ENCODE measurements around the gene PPIP5K2. TPM values are rescaled to one million over a fixed set of nuclear protein-coding genes. Genes with fewer than 3 reads are reported as not detected.

Gene PPIP5K2
- total RNA-seq, 1 donor from 2014 or later, result 70.8 TPM

GRCh38 chr5:103235891-103236290 lies 115.8 kb downstream of the PPIP5K2 start:
- intact Hi-C loops (cut with micrococcal nuclease), result no loop called here

- intact Hi-C loops (cut with micrococcal nuclease), result no loop called here
Measured at GRCh38 chr5:103237778-103238177, 117.7 kb downstream of the PPIP5K2 start.

- intact Hi-C loops (cut with micrococcal nuclease), result no loop called here
Measured at GRCh38 chr5:103243665-103244064, 123.6 kb downstream of the PPIP5K2 start.

- intact Hi-C loops (cut with micrococcal nuclease), result no loop called here
Measured at GRCh38 chr5:103244398-103244797, 124.3 kb downstream of the PPIP5K2 start.

GRCh38 chr5:103245761-103246160 lies 125.7 kb downstream of the PPIP5K2 start:
- intact Hi-C loops (cut with micrococcal nuclease), result no loop called here

GRCh38 chr5:103247118-103247517 lies 127.0 kb downstream of the PPIP5K2 start:
- intact Hi-C loops (cut with micrococcal nuclease), result no loop called here

- intact Hi-C loops (cut with micrococcal nuclease), result no loop called here
Measured at GRCh38 chr5:103249068-103249467, 129.0 kb downstream of the PPIP5K2 start.

GRCh38 chr5:103254921-103255320 lies 134.8 kb downstream of the PPIP5K2 start:
- intact Hi-C loops (cut with micrococcal nuclease), result no loop called here

- intact Hi-C loops (cut with micrococcal nuclease), result no loop called here
Measured at GRCh38 chr5:103255691-103256090, 135.6 kb downstream of the PPIP5K2 start.

GRCh38 chr5:103256178-103256577 lies 136.1 kb downstream of the PPIP5K2 start:
- intact Hi-C loops (cut with micrococcal nuclease), result no loop called here

- intact Hi-C loops (cut with micrococcal nuclease), result loop anchor here (1.0 to 2.0 kb wide), 4 partner anchors 46 to 504 kb away; partner anchors contain the start of genes GIN1, PAM and PPIP5K2
Measured at GRCh38 chr5:103258368-103258956, 138.4 kb downstream of the PPIP5K2 start, which contains the start of gene MACIR. Gene MACIR, plus strand, starts transcription at chr5:103258763. Its CDS starts 17,157 bp downstream, at chr5:103275920.

GRCh38 chr5:103258957-103259704 lies 139.0 kb downstream of the PPIP5K2 start:
- intact Hi-C loops (cut with micrococcal nuclease), result loop anchor here (1.0 to 2.0 kb wide), 4 partner anchors 46 to 504 kb away; partner anchors contain the start of genes GIN1, PAM and PPIP5K2

GRCh38 chr5:103259705-103260355 lies 139.7 kb downstream of the PPIP5K2 start:
- intact Hi-C loops (cut with micrococcal nuclease), result loop anchor here (2.0 kb wide), 2 partner anchors 47 to 505 kb away; partner anchors contain the start of gene PAM

GRCh38 chr5:103260951-103261350 lies 140.8 kb downstream of the PPIP5K2 start:
- intact Hi-C loops (cut with micrococcal nuclease), result no loop called here

Other genes starting within 250 kb of the PPIP5K2 start
- gene GIN1, start 163 bp upstream of the PPIP5K2 start, total RNA-seq, result 8.0 and 10.5 TPM in 2 replicates
- 7.2 and 8.3 TPM in 2 replicates for gene MACIR, start 138.5 kb downstream of the PPIP5K2 start, total RNA-seq